ENCODE results near the gene ZDHHC9.

GRCh38 chrX:129808158-129808828 is 35.4 kb downstream of the ZDHHC9 start:
- TF ChIP-seq MAX (IDR thresholded peaks at IDR 0.05) (no peak), EP300 (IDR thresholded peaks at IDR 0.05; ENCODE audit: borderline replicate concordance) (no peak), TAF1 (IDR thresholded peaks at IDR 0.05; ENCODE audit: low read depth) (no peak), YY1 (IDR thresholded peaks at IDR 0.05; ENCODE audit: low read depth) (no peak), REST (IDR thresholded peaks at IDR 0.05; ENCODE audit: low read depth) (no peak), CEBPB (IDR thresholded peaks at IDR 0.05) (no peak), TEAD4 (IDR thresholded peaks at IDR 0.05) (no peak), RAD21 (IDR thresholded peaks at IDR 0.05; ENCODE audit: low read depth) (no peak)

All from Ishikawa (cell line).